ENCODE measurements around the gene GATA1. TPM values are rescaled to one million over a fixed set of nuclear protein-coding genes. Genes with fewer than 3 reads are reported as not detected.

The GATA1 gene
- total RNA-seq, 2 donors from 2014 or later = 0.77 TPM; not detected in 1

DNA sequence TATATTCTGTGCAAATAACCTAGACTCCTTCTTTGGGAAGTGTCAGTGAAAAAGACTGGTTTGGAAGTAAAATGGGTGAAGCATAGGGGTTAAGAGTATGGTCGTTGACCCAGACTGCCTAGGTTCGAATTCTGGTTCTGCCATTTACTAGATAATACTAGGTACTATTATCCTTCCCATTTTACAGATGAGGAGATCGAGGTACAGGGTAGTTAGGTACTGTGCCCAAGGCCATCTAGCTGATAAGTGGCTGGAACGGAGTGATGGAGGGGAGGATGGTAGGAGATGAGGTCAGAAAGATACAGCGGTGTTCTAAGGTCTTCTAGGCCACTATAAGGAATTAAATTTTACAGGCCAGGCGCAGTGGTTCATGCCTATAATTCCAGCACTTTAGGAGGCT lies 13.8 kb upstream of the GATA1 start:
- Histone ChIP-seq H3K27ac (no peak overlapping the region), H3K27me3 (no peaks in the 10 kb centered on the region), H3K4me1 (no peaks in the 10 kb centered on the region), H3K4me3 (no peak overlapping the region), H3K36me3 (no peaks in the 10 kb centered on the region), H3K9me3 (no peaks in the 10 kb centered on the region), H3K9ac (ENCODE audit: low read depth in 2 of 2, low read length in 2 of 2) (no peak overlapping the region)
- intact Hi-C loops (cut with DNase I) = no loop called here
- TF ChIP-seq, protein P1, sequence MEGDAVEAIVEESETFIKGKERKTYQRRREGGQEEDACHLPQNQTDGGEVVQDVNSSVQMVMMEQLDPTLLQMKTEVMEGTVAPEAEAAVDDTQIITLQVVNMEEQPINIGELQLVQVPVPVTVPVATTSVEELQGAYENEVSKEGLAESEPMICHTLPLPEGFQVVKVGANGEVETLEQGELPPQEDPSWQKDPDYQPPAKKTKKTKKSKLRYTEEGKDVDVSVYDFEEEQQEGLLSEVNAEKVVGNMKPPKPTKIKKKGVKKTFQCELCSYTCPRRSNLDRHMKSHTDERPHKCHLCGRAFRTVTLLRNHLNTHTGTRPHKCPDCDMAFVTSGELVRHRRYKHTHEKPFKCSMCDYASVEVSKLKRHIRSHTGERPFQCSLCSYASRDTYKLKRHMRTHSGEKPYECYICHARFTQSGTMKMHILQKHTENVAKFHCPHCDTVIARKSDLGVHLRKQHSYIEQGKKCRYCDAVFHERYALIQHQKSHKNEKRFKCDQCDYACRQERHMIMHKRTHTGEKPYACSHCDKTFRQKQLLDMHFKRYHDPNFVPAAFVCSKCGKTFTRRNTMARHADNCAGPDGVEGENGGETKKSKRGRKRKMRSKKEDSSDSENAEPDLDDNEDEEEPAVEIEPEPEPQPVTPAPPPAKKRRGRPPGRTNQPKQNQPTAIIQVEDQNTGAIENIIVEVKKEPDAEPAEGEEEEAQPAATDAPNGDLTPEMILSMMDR (IDR thresholded peaks at IDR 0.05) = no peak
- no peak for DNase-seq

DNA sequence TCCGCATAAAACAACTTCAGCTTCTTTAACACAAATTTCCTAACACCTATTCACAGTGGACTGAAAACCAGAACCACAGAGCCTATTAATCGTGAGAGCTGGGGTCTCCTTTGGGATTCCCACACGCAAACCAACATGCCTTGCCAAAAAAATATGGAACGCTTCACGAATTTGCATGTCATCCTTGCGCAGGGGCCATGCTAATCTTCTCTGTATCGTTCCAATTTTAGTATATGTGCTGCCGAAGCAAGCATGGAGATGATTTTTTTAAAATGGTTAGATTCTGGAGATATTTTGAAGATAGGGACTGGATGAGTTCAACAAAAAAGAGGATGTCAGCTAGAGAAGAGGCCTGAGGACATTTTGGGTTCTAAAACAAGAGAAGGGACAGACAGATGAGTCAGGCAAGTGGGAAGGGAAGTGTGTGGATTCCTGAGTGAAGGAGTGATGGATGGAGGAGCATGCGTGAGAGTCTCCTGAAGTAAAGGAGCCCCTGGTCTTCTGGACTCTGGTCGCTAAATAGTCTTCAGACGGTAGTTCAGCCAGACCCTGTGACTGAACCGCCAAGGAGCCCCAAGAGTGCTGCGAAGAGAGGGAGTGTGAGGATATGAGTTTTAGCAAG lies 9.5 kb upstream of the GATA1 start:
- Histone ChIP-seq H3K27ac (no peak overlapping the region), H3K9ac (ENCODE audit: low read depth in 2 of 2, low read length in 2 of 2) (no peak overlapping the region), H3K27me3 (no peaks in the 10 kb centered on the region), H3K9me3 (no peaks in the 10 kb centered on the region), H3K4me3 (no peak overlapping the region), H3K4me1 (no peaks in the 10 kb centered on the region), H3K36me3 (no peaks in the 10 kb centered on the region)
- intact Hi-C loops (cut with DNase I) = no loop called here
- no peak for DNase-seq
- TF ChIP-seq, protein P1 (IDR thresholded peaks at IDR 0.05) = no peak

DNA sequence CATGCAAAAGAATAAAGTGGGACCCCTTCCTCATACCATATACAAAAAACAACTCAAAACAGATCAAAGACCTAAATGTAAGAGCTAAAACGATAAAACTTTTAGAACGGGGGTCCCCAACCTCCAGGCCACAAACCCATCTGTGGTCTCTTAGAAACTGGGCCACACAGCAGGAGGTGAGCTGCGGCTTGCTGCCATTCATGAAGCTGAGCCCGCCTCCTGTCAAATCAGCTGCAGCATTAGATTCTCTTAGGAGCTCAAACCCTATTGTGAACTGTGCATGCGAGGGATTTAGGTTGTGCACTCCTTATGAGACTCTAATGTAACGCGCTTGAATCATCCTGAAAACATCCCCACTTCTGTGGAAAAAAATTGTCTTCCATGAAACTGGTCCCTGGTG lies 7.0 kb upstream of the GATA1 start:
- intact Hi-C loops (cut with DNase I) = no loop called here
- Histone ChIP-seq H3K4me3 (no peak overlapping the region), H3K4me1 (no peaks in the 10 kb centered on the region), H3K9me3 (no peaks in the 10 kb centered on the region), H3K36me3 (no peaks in the 10 kb centered on the region), H3K27ac (no peak overlapping the region), H3K27me3 (no peaks in the 10 kb centered on the region), H3K9ac (ENCODE audit: low read depth in 2 of 2, low read length in 2 of 2) (no peak overlapping the region)
- TF ChIP-seq, protein P1 (IDR thresholded peaks at IDR 0.05) = no peak
- DNase-seq = no peak

DNA sequence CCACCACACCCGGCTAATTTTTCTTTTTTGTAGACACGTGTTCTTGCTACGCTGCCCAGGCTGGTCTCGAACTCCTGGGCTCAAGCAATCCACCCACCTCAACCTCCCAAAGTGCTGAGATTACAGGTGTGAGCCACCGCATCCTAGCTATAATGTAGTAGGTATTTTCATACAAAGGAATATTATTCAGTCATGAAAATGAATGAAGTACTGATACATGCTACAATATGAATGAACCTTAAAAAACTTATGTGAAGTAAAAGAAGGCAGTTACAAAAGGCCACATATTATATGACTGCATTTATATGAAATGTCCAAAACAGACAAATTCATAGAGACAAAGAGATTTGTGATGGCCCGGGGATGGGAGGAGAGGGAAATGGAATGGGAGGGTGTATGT lies 4.7 kb upstream of the GATA1 start:
- intact Hi-C loops (cut with DNase I) = no loop called here
- Histone ChIP-seq H3K27me3 (no peaks in the 10 kb centered on the region), H3K9me3 (no peaks in the 10 kb centered on the region), H3K4me1 (no peaks in the 10 kb centered on the region), H3K36me3 (no peaks in the 10 kb centered on the region), H3K27ac (no peak overlapping the region), H3K4me3 (no peak overlapping the region), H3K9ac (ENCODE audit: low read depth in 2 of 2, low read length in 2 of 2) (no peak overlapping the region)
- no peak for DNase-seq
- TF ChIP-seq, protein P1 (IDR thresholded peaks at IDR 0.05) = no peak

DNA sequence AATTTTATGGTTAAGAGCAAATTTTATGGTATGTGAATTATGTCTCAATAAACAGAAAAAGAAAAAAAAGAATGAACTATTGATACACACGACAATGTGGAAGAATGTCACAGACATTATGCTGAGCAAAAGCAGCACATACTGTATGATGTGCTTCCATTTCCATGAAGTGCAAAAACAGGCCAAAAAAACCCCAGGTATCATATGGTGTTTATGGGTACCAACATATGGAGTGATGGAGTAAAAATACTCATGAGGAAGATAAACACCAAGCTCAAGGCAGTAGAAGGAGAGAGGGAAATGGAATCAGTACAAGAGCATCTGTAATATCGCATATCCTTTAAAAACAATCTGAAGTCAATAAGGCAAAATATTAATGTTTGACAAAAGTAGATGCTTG lies 4.2 kb upstream of the GATA1 start:
- Histone ChIP-seq H3K4me3 (no peak overlapping the region), H3K4me1 (no peaks in the 10 kb centered on the region), H3K27ac (no peak overlapping the region), H3K36me3 (no peaks in the 10 kb centered on the region), H3K9ac (ENCODE audit: low read depth in 2 of 2, low read length in 2 of 2) (no peak overlapping the region), H3K9me3 (no peaks in the 10 kb centered on the region), H3K27me3 (no peaks in the 10 kb centered on the region)
- TF ChIP-seq, protein P1 (IDR thresholded peaks at IDR 0.05) = no peak
- DNase-seq = no peak
- intact Hi-C loops (cut with DNase I) = no loop called here
